SK-N-SH (cell line): ENCODE results near the gene PLEKHM2. TPM values are rescaled to one million over a fixed set of nuclear protein-coding genes. Genes with fewer than 3 reads are reported as not detected.
A peak's percentile ranks its signal among the peaks of the same experiment; 100 is the strongest.

Experiments
- CTCF ChIA-PET: fragments of 300-600, 350-600 bp; formaldehyde crosslinking; extraction: SDS; loops from one replicate; lab custom pipeline; 2021; lab: Yijun Ruan, JAX
- POLR2A ChIA-PET: fragments of 350-600 bp; sonication (Branson Sonifier 250); formaldehyde crosslinking; extraction: SDS; loops from one replicate; lab custom pipeline; 2020; ENCODE audit warnings: antibody characterized with exemption, inconsistent platforms; lab: Yijun Ruan, JAX
- DNase-seq: peaks from one replicate; pipeline ENCODE4 v3.0.0; 2012
- H2AFZ ChIP-seq: fragments of 200-600 bp; sonication (generic); 2 replicates; pipeline ENCODE4 v1.8.1; 2016; ENCODE audit warnings: antibody characterized with exemption, mild to moderate bottlenecking, low read depth
- H3F3A ChIP-seq: fragments of 200-600 bp; sonication (generic); replicated peaks from 2 replicates; pipeline ENCODE3; 2016; ENCODE audit warnings: antibody characterized with exemption, mild to moderate bottlenecking; ENCODE audit not compliant: insufficient read depth
- H3K27ac ChIP-seq, 2 experiments: fragments of 200-500 bp in 1 of 2; fragments of 200-600 bp in 1 of 2; sonication (Bioruptor generic) in 1 of 2; sonication (generic), shearing (Covaris generic) in 1 of 2; 2 replicates each; pipeline versions ENCODE4 v1.5.1 to v1.6.1; 2014 to 2016; ENCODE audit warnings: low read depth in 2 of 2, inconsistent platforms in 1 of 2, low read length in 1 of 2, mild to moderate bottlenecking in 1 of 2, mixed read lengths in 1 of 2
- H3K27me3 ChIP-seq: fragments of 200-600 bp; sonication (generic), shearing (Covaris generic); 2 replicates; pipeline ENCODE4 v1.6.1; 2016; ENCODE audit warnings: mixed run types; ENCODE audit not compliant: insufficient read depth
- H3K36me3 ChIP-seq, 2 experiments: fragments of 200-500 bp in 1 of 2; fragments of 200-600 bp in 1 of 2; sonication (Bioruptor generic) in 1 of 2; sonication (generic) in 1 of 2; replicated peaks in 1 of 2; 2 replicates each; pipeline versions ENCODE3 to v1.5.1; 2014 to 2016; ENCODE audit warnings: low read length in 1 of 2, mild to moderate bottlenecking in 1 of 2; ENCODE audit not compliant: insufficient read depth in 2 of 2, control insufficient read depth in 1 of 2
- H3K4me1 ChIP-seq, 2 experiments: fragments of 200-500 bp in 1 of 2; fragments of 200-600 bp in 1 of 2; sonication (Bioruptor generic) in 1 of 2; sonication (generic), shearing (Covaris generic) in 1 of 2; 2 replicates each; pipeline versions ENCODE4 v1.5.1 to v1.6.1; 2014 to 2016; ENCODE audit warnings: low read depth in 1 of 2, low read length in 1 of 2, mixed run types in 1 of 2; ENCODE audit not compliant: insufficient read depth in 2 of 2, control insufficient read depth in 1 of 2
- H3K4me2 ChIP-seq: fragments of 200-600 bp; sonication (generic), shearing (Covaris generic); 2 replicates; pipeline ENCODE4 v1.6.1; 2017; ENCODE audit warnings: mixed run types
- H3K4me3 ChIP-seq, 2 experiments: fragments of 200-500 bp in 1 of 2; fragments of 200-600 bp in 1 of 2; sonication (Bioruptor generic) in 1 of 2; sonication (generic), shearing (Covaris generic) in 1 of 2; 2 replicates each; pipeline versions ENCODE4 v1.5.1 to v1.8.1; 2014 to 2016; ENCODE audit warnings: low read depth in 2 of 2, inconsistent platforms in 1 of 2, low read length in 1 of 2, mild to moderate bottlenecking in 1 of 2, mixed read lengths in 1 of 2, moderate library complexity in 1 of 2
- H3K79me2 ChIP-seq: fragments of 200-600 bp; sonication (generic); 2 replicates; pipeline ENCODE4 v1.8.1; 2017; ENCODE audit warnings: mild to moderate bottlenecking; ENCODE audit not compliant: insufficient read depth
- H3K9ac ChIP-seq: fragments of 200-600 bp; sonication (generic); 2 replicates; pipeline ENCODE4 v1.6.1; 2017; ENCODE audit warnings: mixed run types
- H3K9me2 ChIP-seq: fragments of 200-600 bp; sonication (generic); 2 replicates; pipeline ENCODE4 v1.6.1; 2017; ENCODE audit warnings: mixed run types
- H3K9me3 ChIP-seq: fragments of 200-600 bp; sonication (generic); 2 replicates; pipeline ENCODE4 v1.6.1; 2017; ENCODE audit warnings: mixed run types, mild to moderate bottlenecking, moderate library complexity
- H4K20me1 ChIP-seq: fragments of 200-600 bp; sonication (generic); 2 replicates; pipeline ENCODE4 v1.6.1; 2017; ENCODE audit warnings: mild to moderate bottlenecking, mixed run types; ENCODE audit not compliant: insufficient read depth
- CHD2 ChIP-seq: fragments of 150-350 bp; IDR thresholded peaks from 2 replicates; pipeline ENCODE4 v1.6.1; 2018; ENCODE audit warnings: low read length; ENCODE audit not compliant: partially characterized antibody
- ELF1 ChIP-seq: IDR thresholded peaks from 2 replicates; pipeline ENCODE4 v1.4.0; 2012
- EP300 ChIP-seq, 2 experiments: IDR thresholded peaks; 2 replicates each; pipeline versions ENCODE4 v1.4.0 to v1.6.1; 2012; ENCODE audit warnings: borderline replicate concordance in 1 of 2, low read depth in 1 of 2, low read length in 1 of 2
- EZH2phosphoT487 ChIP-seq: fragments of 200-600 bp; sonication (generic); IDR thresholded peaks from 2 replicates; pipeline ENCODE4 v1.6.1; 2017; ENCODE audit warnings: low read depth, mixed run types, mild to moderate bottlenecking, antibody characterized with exemption, moderate library complexity, borderline replicate concordance
- FOXJ3 ChIP-seq: sonication (generic); formaldehyde crosslinking; IDR thresholded peaks from 2 replicates; pipeline ENCODE4 v1.5.1; 2020; ENCODE audit warnings: mild to moderate bottlenecking, missing genetic modification reagents
- FOXM1 ChIP-seq: IDR thresholded peaks from 2 replicates; pipeline ENCODE4 v1.4.0; 2012; ENCODE audit warnings: low read depth, mild to moderate bottlenecking
- GABPA ChIP-seq: IDR thresholded peaks from 2 replicates; pipeline ENCODE4 v1.4.0; 2012; ENCODE audit warnings: low read depth, mild to moderate bottlenecking
- GATA2 ChIP-seq: sonication (generic); formaldehyde crosslinking; IDR thresholded peaks from 2 replicates; pipeline ENCODE4 v1.5.0; 2020; ENCODE audit warnings: mild to moderate bottlenecking, missing genetic modification reagents
- MEF2A ChIP-seq: IDR thresholded peaks from 2 replicates; pipeline ENCODE4 v1.4.0; 2012; ENCODE audit warnings: low read depth, borderline replicate concordance
- NFIC ChIP-seq: IDR thresholded peaks from 2 replicates; pipeline ENCODE4 v1.4.0; 2012; ENCODE audit warnings: borderline replicate concordance
- RAD21 ChIP-seq: IDR thresholded peaks from 2 replicates; pipeline ENCODE4 v1.6.1; 2012; ENCODE audit warnings: mild to moderate bottlenecking, low read length
- SMC3 ChIP-seq: IDR thresholded peaks from 2 replicates; pipeline ENCODE4 v1.6.1; 2012; ENCODE audit warnings: low read depth, low read length, improper control_type of control experiment
- TAF1 ChIP-seq: IDR thresholded peaks from 2 replicates; pipeline ENCODE4 v1.6.1; 2012; ENCODE audit warnings: low read depth, mild to moderate bottlenecking, low read length, moderate library complexity, borderline replicate concordance
- TCF12 ChIP-seq: IDR thresholded peaks from 2 replicates; pipeline ENCODE4 v1.4.0; 2012
- YY1 ChIP-seq: IDR thresholded peaks from 2 replicates; pipeline ENCODE4 v1.4.0; 2012; ENCODE audit warnings: low read depth, mild to moderate bottlenecking
- WGBS: methylation state at CpG from one replicate; pipeline ENCODE4 v1.1.6; 2017; ENCODE audit warnings: low lambda C conversion rate; 5-methylcytosine and 5-hydroxymethylcytosine counted together
- polyA plus RNA-seq, 3 experiments: library from polyadenylated mRNA; depleted of rRNA; stranded (reverse); fragments of >200 nt; gene quantifications; 2 replicates each; pipeline ENCODE4 v1.2.3, GENCODE V29; 2012
- TF ChIP-seq, protein P1 (sequence below): IDR thresholded peaks from 2 replicates; pipeline ENCODE4 v1.6.1; 2012; ENCODE audit warnings: mild to moderate bottlenecking, low read depth, low read length, moderate library complexity
- TF ChIP-seq, protein P2 (sequence below): fragments of 150-350 bp; IDR thresholded peaks from 2 replicates; pipeline ENCODE4 v1.6.1; 2017; ENCODE audit warnings: antibody characterized with exemption, low read length, low read depth, borderline replicate concordance
- TF ChIP-seq, protein P3 (sequence below): fragments of 200-600 bp; sonication (generic); IDR thresholded peaks from 2 replicates; pipeline ENCODE4 v1.6.1; 2017; ENCODE audit warnings: antibody characterized with exemption, mild to moderate bottlenecking, moderate library complexity
- TF ChIP-seq, protein P4 (sequence below): IDR thresholded peaks from 2 replicates; pipeline ENCODE4 v1.4.0; 2012; ENCODE audit warnings: low read depth, borderline replicate concordance
- TF ChIP-seq, protein P5 (sequence below): IDR thresholded peaks from 2 replicates; pipeline ENCODE4 v1.4.0; 2012; ENCODE audit warnings: low read depth
- TF ChIP-seq, protein P6 (sequence below): IDR thresholded peaks from 2 replicates; pipeline ENCODE4 v1.4.0; 2012; ENCODE audit warnings: low read depth, borderline replicate concordance
- TF ChIP-seq, protein P7 (sequence below): IDR thresholded peaks from 2 replicates; pipeline ENCODE4; 2012

PLEKHM2 gene
- polyA plus RNA-seq, 1 of the 3 experiments (the other 2 are of a cell fraction), result 38.9 TPM

DNA sequence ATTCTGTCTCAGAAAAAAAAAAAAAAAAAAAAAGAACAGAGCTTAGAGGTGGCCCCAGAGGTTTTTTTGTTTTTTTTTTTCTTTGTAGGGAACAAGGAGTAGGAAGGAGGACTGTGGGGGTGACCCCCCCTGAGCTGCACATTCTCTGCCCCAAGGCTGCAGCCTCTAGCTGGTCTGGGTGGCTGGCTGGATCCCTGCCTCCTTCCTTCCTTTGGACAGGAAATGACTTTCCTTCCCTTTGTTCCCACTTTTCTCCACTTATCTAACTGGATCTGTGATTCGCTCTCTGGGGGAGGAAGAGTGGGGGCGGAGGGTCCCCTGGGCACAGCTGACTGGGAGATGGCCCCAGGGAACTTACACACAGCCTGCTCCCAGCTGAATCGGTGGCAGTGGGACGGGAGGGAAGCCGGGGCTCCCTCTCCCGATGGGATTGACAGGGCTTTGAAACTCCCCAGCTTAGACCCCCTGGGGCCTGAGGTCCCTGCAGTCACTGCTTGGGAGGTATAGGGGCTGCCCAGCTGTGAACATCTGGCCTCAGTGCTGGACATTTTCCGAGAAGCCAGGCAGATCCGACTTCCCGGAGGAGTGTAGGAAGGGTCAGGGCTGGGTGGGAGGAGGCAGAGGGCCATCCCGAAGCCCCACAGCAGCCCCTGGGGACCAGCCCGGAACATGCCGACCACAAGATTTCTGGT, 76.5 kb downstream of the PLEKHM2 start:
- peaks cover 28 to 44% of the 10 kb centered on the region in 2 experiments for H3K4me1 ChIP-seq
- no peaks in the 10 kb centered on the region for H3K9me3 ChIP-seq
- peaks cover 68% of the 10 kb centered on the region for H3K79me2 ChIP-seq
- peak; percentile 82 for DNase-seq
- H3K9ac ChIP-seq, result peak overlapping the region; percentile 97
- H3K4me2 ChIP-seq, result peak overlapping the region; percentile 88
- H4K20me1 ChIP-seq, result peaks cover 34% of the 10 kb centered on the region
- no peaks in the 10 kb centered on the region for H3K9me2 ChIP-seq
- H3K27me3 ChIP-seq, result no peaks in the 10 kb centered on the region
- peaks cover 39% of the 10 kb centered on the region for H3F3A ChIP-seq
- 18% methylated on average over 11 of the region's 12 CpGs for WGBS
- peaks cover 4 to 8% of the 10 kb centered on the region in 2 experiments for H3K36me3 ChIP-seq
- POLR2A ChIA-PET, result interaction anchor here (0.7 kb wide), 1 partner anchor 609 kb away, joined by 3 read pairs; no protein-coding TSS in a partner anchor
- H2AFZ ChIP-seq, result no peak overlapping the region
- H3K27ac ChIP-seq, result peak overlapping the region; percentile 70 to 84
- CTCF ChIA-PET, result interaction anchor here (0.7 to 4.9 kb wide), 4 partner anchors 31 to 258 kb away, joined by 3 to 18 read pairs (median 4); no protein-coding TSS in a partner anchor
- H3K4me3 ChIP-seq, result peak overlapping the region; percentile 40 to 82
- no peak for TF ChIP-seq SMC3
- no peak for TF ChIP-seq TAF1
- TF ChIP-seq CHD2, result no peak
- no peak for TF ChIP-seq YY1
- TF ChIP-seq GATA2, result peak; percentile 69
- TF ChIP-seq, protein P1, sequence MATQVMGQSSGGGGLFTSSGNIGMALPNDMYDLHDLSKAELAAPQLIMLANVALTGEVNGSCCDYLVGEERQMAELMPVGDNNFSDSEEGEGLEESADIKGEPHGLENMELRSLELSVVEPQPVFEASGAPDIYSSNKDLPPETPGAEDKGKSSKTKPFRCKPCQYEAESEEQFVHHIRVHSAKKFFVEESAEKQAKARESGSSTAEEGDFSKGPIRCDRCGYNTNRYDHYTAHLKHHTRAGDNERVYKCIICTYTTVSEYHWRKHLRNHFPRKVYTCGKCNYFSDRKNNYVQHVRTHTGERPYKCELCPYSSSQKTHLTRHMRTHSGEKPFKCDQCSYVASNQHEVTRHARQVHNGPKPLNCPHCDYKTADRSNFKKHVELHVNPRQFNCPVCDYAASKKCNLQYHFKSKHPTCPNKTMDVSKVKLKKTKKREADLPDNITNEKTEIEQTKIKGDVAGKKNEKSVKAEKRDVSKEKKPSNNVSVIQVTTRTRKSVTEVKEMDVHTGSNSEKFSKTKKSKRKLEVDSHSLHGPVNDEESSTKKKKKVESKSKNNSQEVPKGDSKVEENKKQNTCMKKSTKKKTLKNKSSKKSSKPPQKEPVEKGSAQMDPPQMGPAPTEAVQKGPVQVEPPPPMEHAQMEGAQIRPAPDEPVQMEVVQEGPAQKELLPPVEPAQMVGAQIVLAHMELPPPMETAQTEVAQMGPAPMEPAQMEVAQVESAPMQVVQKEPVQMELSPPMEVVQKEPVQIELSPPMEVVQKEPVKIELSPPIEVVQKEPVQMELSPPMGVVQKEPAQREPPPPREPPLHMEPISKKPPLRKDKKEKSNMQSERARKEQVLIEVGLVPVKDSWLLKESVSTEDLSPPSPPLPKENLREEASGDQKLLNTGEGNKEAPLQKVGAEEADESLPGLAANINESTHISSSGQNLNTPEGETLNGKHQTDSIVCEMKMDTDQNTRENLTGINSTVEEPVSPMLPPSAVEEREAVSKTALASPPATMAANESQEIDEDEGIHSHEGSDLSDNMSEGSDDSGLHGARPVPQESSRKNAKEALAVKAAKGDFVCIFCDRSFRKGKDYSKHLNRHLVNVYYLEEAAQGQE, result peak; percentile 22; the same call in 1 of the 2 replicates
- peak; percentile 53; the same call in 1 of the 2 replicates for TF ChIP-seq TCF12
- TF ChIP-seq FOXM1, result no peak
- TF ChIP-seq, protein P2, sequence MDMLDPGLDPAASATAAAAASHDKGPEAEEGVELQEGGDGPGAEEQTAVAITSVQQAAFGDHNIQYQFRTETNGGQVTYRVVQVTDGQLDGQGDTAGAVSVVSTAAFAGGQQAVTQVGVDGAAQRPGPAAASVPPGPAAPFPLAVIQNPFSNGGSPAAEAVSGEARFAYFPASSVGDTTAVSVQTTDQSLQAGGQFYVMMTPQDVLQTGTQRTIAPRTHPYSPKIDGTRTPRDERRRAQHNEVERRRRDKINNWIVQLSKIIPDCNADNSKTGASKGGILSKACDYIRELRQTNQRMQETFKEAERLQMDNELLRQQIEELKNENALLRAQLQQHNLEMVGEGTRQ, result no peak
- TF ChIP-seq ELF1, result no peak
- TF ChIP-seq MEF2A, result no peak
- no peak for TF ChIP-seq EZH2phosphoT487
- no peak for TF ChIP-seq GABPA
- TF ChIP-seq, protein P3, sequence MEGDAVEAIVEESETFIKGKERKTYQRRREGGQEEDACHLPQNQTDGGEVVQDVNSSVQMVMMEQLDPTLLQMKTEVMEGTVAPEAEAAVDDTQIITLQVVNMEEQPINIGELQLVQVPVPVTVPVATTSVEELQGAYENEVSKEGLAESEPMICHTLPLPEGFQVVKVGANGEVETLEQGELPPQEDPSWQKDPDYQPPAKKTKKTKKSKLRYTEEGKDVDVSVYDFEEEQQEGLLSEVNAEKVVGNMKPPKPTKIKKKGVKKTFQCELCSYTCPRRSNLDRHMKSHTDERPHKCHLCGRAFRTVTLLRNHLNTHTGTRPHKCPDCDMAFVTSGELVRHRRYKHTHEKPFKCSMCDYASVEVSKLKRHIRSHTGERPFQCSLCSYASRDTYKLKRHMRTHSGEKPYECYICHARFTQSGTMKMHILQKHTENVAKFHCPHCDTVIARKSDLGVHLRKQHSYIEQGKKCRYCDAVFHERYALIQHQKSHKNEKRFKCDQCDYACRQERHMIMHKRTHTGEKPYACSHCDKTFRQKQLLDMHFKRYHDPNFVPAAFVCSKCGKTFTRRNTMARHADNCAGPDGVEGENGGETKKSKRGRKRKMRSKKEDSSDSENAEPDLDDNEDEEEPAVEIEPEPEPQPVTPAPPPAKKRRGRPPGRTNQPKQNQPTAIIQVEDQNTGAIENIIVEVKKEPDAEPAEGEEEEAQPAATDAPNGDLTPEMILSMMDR, result no peak
- TF ChIP-seq EP300 (IDR thresholded peaks at IDR 0.05; ENCODE audit: borderline replicate concordance in 1 of 2, low read depth in 1 of 2, low read length in 1 of 2), result peak in 1 of 2 experiments; percentile 22; a peak in 1 of 4 replicates
- TF ChIP-seq FOXJ3 (CRISPR knock-in tag), result no peak
- TF ChIP-seq, protein P4, sequence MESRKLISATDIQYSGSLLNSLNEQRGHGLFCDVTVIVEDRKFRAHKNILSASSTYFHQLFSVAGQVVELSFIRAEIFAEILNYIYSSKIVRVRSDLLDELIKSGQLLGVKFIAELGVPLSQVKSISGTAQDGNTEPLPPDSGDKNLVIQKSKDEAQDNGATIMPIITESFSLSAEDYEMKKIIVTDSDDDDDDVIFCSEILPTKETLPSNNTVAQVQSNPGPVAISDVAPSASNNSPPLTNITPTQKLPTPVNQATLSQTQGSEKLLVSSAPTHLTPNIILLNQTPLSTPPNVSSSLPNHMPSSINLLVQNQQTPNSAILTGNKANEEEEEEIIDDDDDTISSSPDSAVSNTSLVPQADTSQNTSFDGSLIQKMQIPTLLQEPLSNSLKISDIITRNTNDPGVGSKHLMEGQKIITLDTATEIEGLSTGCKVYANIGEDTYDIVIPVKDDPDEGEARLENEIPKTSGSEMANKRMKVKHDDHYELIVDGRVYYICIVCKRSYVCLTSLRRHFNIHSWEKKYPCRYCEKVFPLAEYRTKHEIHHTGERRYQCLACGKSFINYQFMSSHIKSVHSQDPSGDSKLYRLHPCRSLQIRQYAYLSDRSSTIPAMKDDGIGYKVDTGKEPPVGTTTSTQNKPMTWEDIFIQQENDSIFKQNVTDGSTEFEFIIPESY, result no peak
- TF ChIP-seq, protein P5, sequence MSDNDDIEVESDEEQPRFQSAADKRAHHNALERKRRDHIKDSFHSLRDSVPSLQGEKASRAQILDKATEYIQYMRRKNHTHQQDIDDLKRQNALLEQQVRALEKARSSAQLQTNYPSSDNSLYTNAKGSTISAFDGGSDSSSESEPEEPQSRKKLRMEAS, result no peak
- peak; percentile 34; the same call in 1 of the 2 replicates for TF ChIP-seq RAD21
- peak; percentile 33 for TF ChIP-seq NFIC
- TF ChIP-seq, protein P6, sequence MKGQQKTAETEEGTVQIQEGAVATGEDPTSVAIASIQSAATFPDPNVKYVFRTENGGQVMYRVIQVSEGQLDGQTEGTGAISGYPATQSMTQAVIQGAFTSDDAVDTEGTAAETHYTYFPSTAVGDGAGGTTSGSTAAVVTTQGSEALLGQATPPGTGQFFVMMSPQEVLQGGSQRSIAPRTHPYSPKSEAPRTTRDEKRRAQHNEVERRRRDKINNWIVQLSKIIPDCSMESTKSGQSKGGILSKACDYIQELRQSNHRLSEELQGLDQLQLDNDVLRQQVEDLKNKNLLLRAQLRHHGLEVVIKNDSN, result no peak
- TF ChIP-seq, protein P7, sequence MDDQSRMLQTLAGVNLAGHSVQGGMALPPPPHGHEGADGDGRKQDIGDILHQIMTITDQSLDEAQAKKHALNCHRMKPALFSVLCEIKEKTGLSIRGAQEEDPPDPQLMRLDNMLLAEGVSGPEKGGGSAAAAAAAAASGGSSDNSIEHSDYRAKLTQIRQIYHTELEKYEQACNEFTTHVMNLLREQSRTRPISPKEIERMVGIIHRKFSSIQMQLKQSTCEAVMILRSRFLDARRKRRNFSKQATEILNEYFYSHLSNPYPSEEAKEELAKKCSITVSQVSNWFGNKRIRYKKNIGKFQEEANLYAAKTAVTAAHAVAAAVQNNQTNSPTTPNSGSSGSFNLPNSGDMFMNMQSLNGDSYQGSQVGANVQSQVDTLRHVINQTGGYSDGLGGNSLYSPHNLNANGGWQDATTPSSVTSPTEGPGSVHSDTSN, result 0 out of 2 replicates have a peak, but pooled peaks have one; percentile 12
